ENCODE data around the gene SMIM24.

SMIM24 gene

GRCh38 chr19:3444695-3445234, 35.6 kb downstream of the SMIM24 start:
- TF ChIP-seq ZBTB7A (IDR thresholded peaks at IDR 0.05; ENCODE audit: low read depth) (no peak), EP300 (IDR thresholded peaks at IDR 0.05; ENCODE audit: borderline replicate concordance) (no peak), NFIC (IDR thresholded peaks at IDR 0.05) (no peak), CREB1 (IDR thresholded peaks at IDR 0.05; ENCODE audit: low read depth) (no peak), RAD21 (IDR thresholded peaks at IDR 0.05; ENCODE audit: low read depth) (no peak), CEBPB (IDR thresholded peaks at IDR 0.05) (no peak), TCF12 (IDR thresholded peaks at IDR 0.05; ENCODE audit: low read depth) (no peak)

GRCh38 chr19:3443840-3444694, 36.3 kb downstream of the SMIM24 start:
- TF ChIP-seq REST (IDR thresholded peaks at IDR 0.05; ENCODE audit: low read depth) (no peak), YY1 (IDR thresholded peaks at IDR 0.05; ENCODE audit: low read depth) (no peak), EP300 (IDR thresholded peaks at IDR 0.05; ENCODE audit: borderline replicate concordance) (no peak), MAX (IDR thresholded peaks at IDR 0.05) (no peak), RAD21 (IDR thresholded peaks at IDR 0.05; ENCODE audit: low read depth) (no peak), TAF1 (IDR thresholded peaks at IDR 0.05; ENCODE audit: low read depth) (no peak), CREB1 (IDR thresholded peaks at IDR 0.05; ENCODE audit: low read depth) (no peak), TEAD4 (IDR thresholded peaks at IDR 0.05) (no peak), FOXM1 (IDR thresholded peaks at IDR 0.05; ENCODE audit: borderline replicate concordance, low read depth) (no peak), ZBTB7A (IDR thresholded peaks at IDR 0.05; ENCODE audit: low read depth) (no peak), EGR1 (IDR thresholded peaks at IDR 0.05) (no peak), TCF12 (IDR thresholded peaks at IDR 0.05; ENCODE audit: low read depth) (no peak), CEBPB (IDR thresholded peaks at IDR 0.05) (no peak), NFIC (IDR thresholded peaks at IDR 0.05) (no peak), USF1 (IDR thresholded peaks at IDR 0.05) (no peak)

- TF ChIP-seq REST (IDR thresholded peaks at IDR 0.05; ENCODE audit: low read depth), result no peak
Measured at GRCh38 chr19:3442487-3443071, 37.7 kb downstream of the SMIM24 start.

GRCh38 chr19:3441986-3442329, 38.4 kb downstream of the SMIM24 start:
- no peak for TF ChIP-seq FOXM1 (IDR thresholded peaks at IDR 0.05; ENCODE audit: borderline replicate concordance, low read depth)
- TF ChIP-seq RAD21 (IDR thresholded peaks at IDR 0.05; ENCODE audit: low read depth), result no peak
- no peak for TF ChIP-seq EP300 (IDR thresholded peaks at IDR 0.05; ENCODE audit: borderline replicate concordance)
- TF ChIP-seq TCF12 (IDR thresholded peaks at IDR 0.05; ENCODE audit: low read depth), result no peak
- no peak for TF ChIP-seq MAX (IDR thresholded peaks at IDR 0.05)
- no peak for TF ChIP-seq EGR1 (IDR thresholded peaks at IDR 0.05)
- TF ChIP-seq USF1 (IDR thresholded peaks at IDR 0.05), result no peak
- no peak for TF ChIP-seq NFIC (IDR thresholded peaks at IDR 0.05)
- no peak for TF ChIP-seq YY1 (IDR thresholded peaks at IDR 0.05; ENCODE audit: low read depth)
- TF ChIP-seq TEAD4 (IDR thresholded peaks at IDR 0.05), result no peak
- TF ChIP-seq TAF1 (IDR thresholded peaks at IDR 0.05; ENCODE audit: low read depth), result no peak
- no peak for TF ChIP-seq CREB1 (IDR thresholded peaks at IDR 0.05; ENCODE audit: low read depth)
- TF ChIP-seq CEBPB (IDR thresholded peaks at IDR 0.05), result no peak
- TF ChIP-seq ZBTB7A (IDR thresholded peaks at IDR 0.05; ENCODE audit: low read depth), result no peak
- TF ChIP-seq REST (IDR thresholded peaks at IDR 0.05; ENCODE audit: low read depth), result no peak
